AG10803 (cell line): ENCODE data around the gene IPO11.
A peak's percentile ranks its signal among the peaks of the same experiment; 100 is the strongest.

ENCODE experiments used
- DNase-seq: peaks from one replicate; pipeline ENCODE4 v3.0.0; 2010; ENCODE audit warnings: low read depth
- H3K4me3 ChIP-seq: 2 replicates; pipeline ENCODE4 v1.5.1; 2011; ENCODE audit warnings: mild to moderate bottlenecking, low read length, control low read depth
- CTCF ChIP-seq: conservative IDR thresholded peaks from 2 replicates; pipeline ENCODE4 v1.5.1; 2011; ENCODE audit warnings: mild to moderate bottlenecking, low read length, control low read depth, inconsistent platforms

IPO11 gene

DNA sequence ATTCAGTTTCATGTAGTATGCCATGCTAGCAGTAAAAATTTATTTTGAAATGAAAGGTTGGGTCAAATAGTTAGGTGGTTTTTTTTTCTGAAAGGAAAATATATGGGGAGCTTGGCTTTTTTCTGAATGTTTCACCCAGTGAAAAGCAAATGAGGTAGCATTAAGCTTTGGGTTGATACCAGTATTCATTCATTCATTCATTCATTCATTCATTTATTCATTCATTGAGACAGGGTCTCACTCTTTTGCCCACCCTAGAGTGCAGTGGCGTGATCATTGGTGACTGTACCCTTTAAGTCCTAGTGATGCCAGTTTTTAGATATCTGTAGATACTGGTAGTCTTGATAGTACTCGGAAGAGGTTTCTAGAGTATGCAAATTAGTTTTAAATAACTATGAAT is 123.7 kb downstream of the IPO11 start:
- no peak for DNase-seq
- H3K4me3 ChIP-seq, result no peak overlapping the region
- TF ChIP-seq CTCF, result no peak

DNA sequence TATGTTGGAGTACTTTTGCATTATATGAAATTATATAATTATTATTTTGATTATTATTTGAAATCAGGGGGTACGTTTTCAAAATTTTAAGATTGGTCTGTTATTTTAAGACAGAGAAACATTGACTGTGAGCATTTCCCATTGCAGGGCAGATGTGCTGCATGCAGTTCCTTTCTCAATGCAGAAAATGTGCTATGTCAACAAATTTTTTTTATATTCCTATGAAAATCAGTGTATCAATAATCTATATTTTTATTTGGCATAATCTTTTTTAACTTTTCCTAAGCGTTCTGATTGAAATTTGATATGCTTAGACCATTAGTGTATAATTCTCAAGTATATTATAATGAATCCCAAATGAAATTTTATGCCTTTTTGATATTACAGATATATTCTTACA is 124.2 kb downstream of the IPO11 start:
- no peak for TF ChIP-seq CTCF
- H3K4me3 ChIP-seq, result no peak overlapping the region
- DNase-seq, result no peak

DNA sequence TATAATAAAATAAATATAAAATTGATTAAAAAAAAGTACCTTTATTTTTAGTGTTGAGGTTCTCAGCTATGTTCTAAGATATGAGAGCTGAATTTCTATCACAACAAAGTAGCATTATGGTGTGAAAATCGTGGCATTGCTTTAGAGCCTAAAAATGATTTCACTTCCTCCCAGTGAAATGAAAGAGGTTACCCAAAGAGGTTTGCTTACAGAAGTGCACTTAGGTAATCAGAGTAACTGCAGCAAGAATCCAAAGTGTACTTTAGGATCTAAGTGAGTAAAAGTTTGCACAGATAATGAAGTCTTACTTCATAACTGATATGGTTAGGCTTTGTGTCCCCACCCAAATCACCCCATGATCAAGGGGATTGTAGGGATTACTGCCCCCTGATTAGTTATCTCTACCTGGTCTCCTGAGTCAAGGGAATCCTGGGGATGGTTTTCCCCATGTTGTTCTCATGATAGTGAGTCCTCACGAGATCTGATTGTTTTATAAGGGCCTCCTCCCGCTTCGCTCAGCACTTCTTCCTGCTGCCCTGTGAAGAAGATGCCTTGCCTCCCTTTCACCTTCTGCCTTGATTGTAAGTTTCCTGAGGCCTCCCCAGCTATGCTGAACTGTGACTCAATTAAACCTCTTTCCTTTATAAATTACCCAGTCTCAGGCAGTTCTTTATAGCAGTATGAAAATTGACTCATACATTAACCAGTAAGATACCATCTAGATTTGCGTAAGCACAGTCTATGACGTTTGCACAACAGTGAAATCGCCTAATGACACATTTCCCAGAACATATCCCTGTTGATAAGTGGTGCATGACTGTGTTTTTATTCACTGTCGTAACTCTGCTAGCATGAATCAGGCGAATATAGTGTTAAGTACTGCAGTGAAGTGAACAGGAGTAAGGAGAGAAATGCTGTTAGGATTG is 125.7 kb downstream of the IPO11 start:
- peak; percentile 38 for DNase-seq
- TF ChIP-seq CTCF, result no peak
- no peak overlapping the region for H3K4me3 ChIP-seq

DNA sequence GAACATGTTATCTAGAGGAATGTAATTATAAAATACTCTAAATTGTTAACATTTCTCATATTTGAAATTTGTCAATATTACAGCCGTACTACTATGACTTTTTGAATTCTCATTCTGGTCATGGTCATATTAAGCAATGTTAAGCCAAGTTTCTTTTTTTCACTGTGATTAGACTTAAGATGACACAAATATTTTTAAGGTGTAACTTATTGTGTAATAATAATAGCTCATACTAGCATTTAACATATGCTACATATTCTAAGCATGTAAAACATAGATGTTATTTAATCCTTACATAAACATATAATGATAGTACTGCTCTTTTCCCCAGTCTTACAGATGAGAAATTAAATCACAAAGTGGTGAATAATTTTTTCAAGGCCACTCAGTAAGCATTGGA is 130.2 kb downstream of the IPO11 start:
- no peak for TF ChIP-seq CTCF
- H3K4me3 ChIP-seq, result no peak overlapping the region
- no peak for DNase-seq

GRCh38 chr5:62547945-62548630 is 135.5 kb downstream of the IPO11 start:
- DNase-seq, result no peak
- no peak overlapping the region for H3K4me3 ChIP-seq
- TF ChIP-seq CTCF, result no peak

- H3K4me3 ChIP-seq, result no peak overlapping the region
- TF ChIP-seq CTCF, result no peak
- peak; percentile 4 for DNase-seq
Measured at GRCh38 chr5:62550103-62550502, 137.5 kb downstream of the IPO11 start.

GRCh38 chr5:62555930-62556329 is 143.4 kb downstream of the IPO11 start:
- H3K4me3 ChIP-seq, result no peak overlapping the region
- no peak for TF ChIP-seq CTCF
- no peak for DNase-seq
